Osteoblast (primary cell): ENCODE measurements around the gene ST6GALNAC3. TPM values are rescaled to one million over a fixed set of nuclear protein-coding genes. Genes with fewer than 3 reads are reported as not detected.

Experiments
- DNase-seq: peaks from one replicate; pipeline ENCODE4 v3.0.0; 2011; ENCODE audit warnings: low spot score, mixed read lengths; ENCODE audit not compliant: insufficient read length; ENCODE audit errors: missing footprints
- H2AFZ ChIP-seq: 2 replicates; pipeline ENCODE4 v1.6.0; 2011; ENCODE audit warnings: mild to moderate bottlenecking, low read length
- H3K27ac ChIP-seq: 2 replicates; pipeline ENCODE4 v1.5.1; 2011; ENCODE audit warnings: mild to moderate bottlenecking, low read depth, low read length, moderate library complexity
- H3K27me3 ChIP-seq: 2 replicates; pipeline ENCODE4 v1.6.0; 2012; ENCODE audit warnings: mild to moderate bottlenecking, control low read depth, inconsistent platforms, low read length, moderate library complexity; ENCODE audit not compliant: insufficient read depth
- H3K36me3 ChIP-seq: 2 replicates; pipeline ENCODE4 v1.5.1; 2011; ENCODE audit warnings: mild to moderate bottlenecking, low read length, control low read depth, moderate library complexity; ENCODE audit not compliant: insufficient read depth
- H3K4me1 ChIP-seq: 2 replicates; pipeline ENCODE4 v1.5.1; 2011; ENCODE audit warnings: mild to moderate bottlenecking, low read length, control low read depth, moderate library complexity; ENCODE audit not compliant: insufficient read depth
- H3K4me2 ChIP-seq: 2 replicates; pipeline ENCODE4 v1.6.0; 2011; ENCODE audit warnings: mild to moderate bottlenecking, low read length; ENCODE audit not compliant: insufficient read depth
- H3K4me3 ChIP-seq: fragments of 200-600 bp; sonication (generic); 3 replicates; pipeline ENCODE4 v1.5.1; 2012; ENCODE audit warnings: mild to moderate bottlenecking, low read length, inconsistent platforms; ENCODE audit not compliant: insufficient read depth
- H3K79me2 ChIP-seq: 2 replicates; pipeline ENCODE4 v1.6.0; 2012; ENCODE audit warnings: mild to moderate bottlenecking, low read length, control low read depth, inconsistent platforms; ENCODE audit not compliant: insufficient read depth
- H3K9me3 ChIP-seq: 2 replicates; pipeline ENCODE4 v1.5.1; 2011; ENCODE audit warnings: low read depth, low read length, control low read depth
- H4K20me1 ChIP-seq: 2 replicates; pipeline ENCODE4 v1.6.0; 2012; ENCODE audit warnings: mild to moderate bottlenecking, low read length, control low read depth; ENCODE audit not compliant: insufficient read depth
- total RNA-seq: library from RNA; depleted of rRNA; stranded (reverse); fragments of >200 nt; gene quantifications from 2 replicates; pipeline ENCODE4 v1.2.3, GENCODE V29; 2012
- TF ChIP-seq, protein P1 (sequence below): IDR thresholded peaks from 2 replicates; pipeline ENCODE4 v1.5.1; 2011; ENCODE audit warnings: mild to moderate bottlenecking, low read depth, low read length, moderate library complexity; ENCODE audit errors: extremely low read depth

ST6GALNAC3 gene
- total RNA-seq, 1 donor, result not detected

DNA sequence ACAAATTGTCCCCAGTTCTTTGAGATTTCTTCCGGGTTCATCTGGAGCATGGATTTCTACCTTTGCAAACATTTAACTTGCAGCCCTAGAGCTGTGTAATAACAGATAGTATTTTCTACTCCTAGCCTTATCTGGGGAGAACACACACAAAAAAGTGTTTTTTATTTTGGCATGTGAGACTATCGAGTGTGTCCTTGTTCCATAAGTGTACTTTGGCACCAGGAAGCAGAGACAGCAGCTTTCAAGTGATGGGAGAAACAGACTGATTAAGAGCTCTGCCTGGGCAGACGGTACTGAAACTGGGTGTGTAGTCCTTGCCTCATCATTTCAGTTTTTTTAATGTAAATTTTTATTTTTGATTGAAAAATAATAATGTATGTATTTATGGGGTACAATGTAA lies 297.4 kb downstream of the ST6GALNAC3 start:
- Histone ChIP-seq H3K9me3 (no peaks in the 10 kb centered on the region), H3K79me2 (no peaks in the 10 kb centered on the region)
- TF ChIP-seq, protein P1, sequence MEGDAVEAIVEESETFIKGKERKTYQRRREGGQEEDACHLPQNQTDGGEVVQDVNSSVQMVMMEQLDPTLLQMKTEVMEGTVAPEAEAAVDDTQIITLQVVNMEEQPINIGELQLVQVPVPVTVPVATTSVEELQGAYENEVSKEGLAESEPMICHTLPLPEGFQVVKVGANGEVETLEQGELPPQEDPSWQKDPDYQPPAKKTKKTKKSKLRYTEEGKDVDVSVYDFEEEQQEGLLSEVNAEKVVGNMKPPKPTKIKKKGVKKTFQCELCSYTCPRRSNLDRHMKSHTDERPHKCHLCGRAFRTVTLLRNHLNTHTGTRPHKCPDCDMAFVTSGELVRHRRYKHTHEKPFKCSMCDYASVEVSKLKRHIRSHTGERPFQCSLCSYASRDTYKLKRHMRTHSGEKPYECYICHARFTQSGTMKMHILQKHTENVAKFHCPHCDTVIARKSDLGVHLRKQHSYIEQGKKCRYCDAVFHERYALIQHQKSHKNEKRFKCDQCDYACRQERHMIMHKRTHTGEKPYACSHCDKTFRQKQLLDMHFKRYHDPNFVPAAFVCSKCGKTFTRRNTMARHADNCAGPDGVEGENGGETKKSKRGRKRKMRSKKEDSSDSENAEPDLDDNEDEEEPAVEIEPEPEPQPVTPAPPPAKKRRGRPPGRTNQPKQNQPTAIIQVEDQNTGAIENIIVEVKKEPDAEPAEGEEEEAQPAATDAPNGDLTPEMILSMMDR, result no peak

GRCh38 chr1:76374086-76374485 lies 299.5 kb downstream of the ST6GALNAC3 start:
- no peak overlapping the region for H3K4me3 ChIP-seq
- no peaks in the 10 kb centered on the region for H3K27me3 ChIP-seq
- TF ChIP-seq, protein P1, result no peak
- DNase-seq, result no peak
- H3K9me3 ChIP-seq, result no peaks in the 10 kb centered on the region
- no peaks in the 10 kb centered on the region for H4K20me1 ChIP-seq
- no peaks in the 10 kb centered on the region for H3K4me1 ChIP-seq
- no peak overlapping the region for H3K27ac ChIP-seq
- no peak overlapping the region for H3K4me2 ChIP-seq
- no peaks in the 10 kb centered on the region for H3K36me3 ChIP-seq
- H3K79me2 ChIP-seq, result no peaks in the 10 kb centered on the region
- H2AFZ ChIP-seq, result no peak overlapping the region

More for the DNA sequence above, 297.4 kb downstream of the ST6GALNAC3 start:
- no peak for DNase-seq
- H3K27ac ChIP-seq, result no peak overlapping the region
- H2AFZ ChIP-seq, result no peak overlapping the region
- no peaks in the 10 kb centered on the region for H4K20me1 ChIP-seq
- H3K4me1 ChIP-seq, result no peaks in the 10 kb centered on the region
- no peak overlapping the region for H3K4me2 ChIP-seq
- H3K27me3 ChIP-seq, result no peaks in the 10 kb centered on the region
- H3K36me3 ChIP-seq, result no peaks in the 10 kb centered on the region
- H3K4me3 ChIP-seq, result no peak overlapping the region

GRCh38 chr1:76377247-76377646 lies 302.7 kb downstream of the ST6GALNAC3 start:
- Histone ChIP-seq H3K4me3 (no peak overlapping the region), H3K27ac (no peak overlapping the region), H3K4me2 (no peak overlapping the region), H3K4me1 (no peaks in the 10 kb centered on the region), H3K9me3 (peaks cover 2% of the 10 kb centered on the region), H2AFZ (no peak overlapping the region), H3K36me3 (no peaks in the 10 kb centered on the region), H3K79me2 (no peaks in the 10 kb centered on the region), H3K27me3 (no peaks in the 10 kb centered on the region), H4K20me1 (no peaks in the 10 kb centered on the region)
- no peak for DNase-seq
- TF ChIP-seq, protein P1, result no peak

- H3K4me3 ChIP-seq, result no peak overlapping the region
- no peak overlapping the region for H2AFZ ChIP-seq
- DNase-seq, result no peak
- TF ChIP-seq, protein P1, result no peak
- no peaks in the 10 kb centered on the region for H3K36me3 ChIP-seq
- H3K4me2 ChIP-seq, result no peak overlapping the region
- no peak overlapping the region for H3K27ac ChIP-seq
- H3K4me1 ChIP-seq, result no peaks in the 10 kb centered on the region
- peaks cover 2% of the 10 kb centered on the region for H3K9me3 ChIP-seq
- no peaks in the 10 kb centered on the region for H4K20me1 ChIP-seq
- no peaks in the 10 kb centered on the region for H3K79me2 ChIP-seq
- no peaks in the 10 kb centered on the region for H3K27me3 ChIP-seq
Observed at GRCh38 chr1:76379506-76379905, 305.0 kb downstream of the ST6GALNAC3 start.
